A549 (cell line): Measurements from ENCODE around the gene OR56A3. TPM values are rescaled to one million over a fixed set of nuclear protein-coding genes. Genes with fewer than 3 reads are reported as not detected.

Experiments
- ATAC-seq, 2 experiments: fragments of 200-7000 bp in 1 of 2; fragments of >200 bp in 1 of 2; cut with Nextera tagmentation in 1 of 2; cut with Tn5 transposase in 1 of 2; 3 replicates each; pipeline versions ENCODE4 v1.8.0 to v1.9.1; 2018 to 2020; ENCODE audit warnings: mild to moderate bottlenecking in 1 of 2, moderate library complexity in 1 of 2
- CTCF ChIA-PET: fragments of 300-600 bp; sonication (Branson Sonifier 250); formaldehyde crosslinking; extraction: SDS; loops from one replicate; lab custom pipeline; 2021; ENCODE audit warnings: antibody characterized with exemption, inconsistent platforms; lab: Yijun Ruan, JAX
- POLR2A ChIA-PET: fragments of 350-600 bp; formaldehyde crosslinking; extraction: SDS; loops from one replicate; lab custom pipeline; 2021; ENCODE audit warnings: antibody characterized with exemption, inconsistent platforms; lab: Yijun Ruan, JAX
- DNase-seq, 2 experiments: peaks; one replicate each; pipeline versions ENCODE4 v3.0.0 to v3.0.0-alpha.2; 2011 to 2016; ENCODE audit warnings: low read depth in 1 of 2, low spot score in 1 of 2
- FAIRE-seq: peaks from 2 replicates; lab custom pipeline; 2011; peaks lifted over from hg19 to GRCh38; lab: Jason Lieb, UNC
- H3K27ac ChIP-seq, 2 experiments: fragments of >200 bp; sonication (Bioruptor Twin); formaldehyde crosslinking; 3 replicates each; pipeline ENCODE4 v1.5.1; 2016 to 2017
- H3K4me1 ChIP-seq: fragments of >200 bp; sonication (Bioruptor Twin); formaldehyde crosslinking; 3 replicates; pipeline ENCODE4 v1.6.1; 2016
- H3K4me2 ChIP-seq: fragments of >200 bp; sonication (Bioruptor Twin); formaldehyde crosslinking; 3 replicates; pipeline ENCODE4 v1.6.1; 2016
- H3K4me3 ChIP-seq: fragments of >200 bp; sonication (Bioruptor Twin); formaldehyde crosslinking; 3 replicates; pipeline ENCODE4 v1.5.1; 2016
- H3K9me3 ChIP-seq: fragments of >200 bp; sonication (Bioruptor Twin); formaldehyde crosslinking; 3 replicates; pipeline ENCODE4 v1.6.1; 2016
- BHLHE40 ChIP-seq: IDR thresholded peaks from 2 replicates; pipeline ENCODE4 v1.6.1; 2012; ENCODE audit warnings: low read depth, low read length, inconsistent platforms
- CBX2 ChIP-seq: fragments of 200-600 bp; sonication (generic); IDR thresholded peaks from 2 replicates; pipeline ENCODE4 v1.6.1; 2016; ENCODE audit warnings: low read depth, mild to moderate bottlenecking, borderline replicate concordance
- E2F6 ChIP-seq: IDR thresholded peaks from 2 replicates; pipeline ENCODE4 v1.6.1; 2012; ENCODE audit warnings: low read depth, borderline replicate concordance
- EHF ChIP-seq: fragments of 250-450 bp; sonication (Bioruptor Pico); IDR thresholded peaks from 2 replicates; pipeline ENCODE4 v1.5.0; 2020; ENCODE audit warnings: mild to moderate bottlenecking
- EHMT2 ChIP-seq: fragments of 200-600 bp; sonication (generic); IDR thresholded peaks from 2 replicates; pipeline ENCODE4 v1.6.1; 2016; ENCODE audit warnings: antibody characterized with exemption, low read depth, mild to moderate bottlenecking, moderate library complexity
- FOSB ChIP-seq: fragments of 250-450 bp; sonication (Bioruptor Pico); IDR thresholded peaks from 2 replicates; pipeline ENCODE4 v1.5.0; 2020; ENCODE audit warnings: mild to moderate bottlenecking, moderate library complexity
- FOSL2 ChIP-seq, 2 experiments: fragments of 450-650 bp in 1 of 2; fragments of >200 bp in 1 of 2; sonication (Bioruptor Twin) in 1 of 2; formaldehyde crosslinking; IDR thresholded peaks; 2 replicates each; pipeline versions ENCODE4 v1.5.0 to v1.6.1; 2016 to 2020; ENCODE audit warnings: mild to moderate bottlenecking in 1 of 2, moderate library complexity in 1 of 2
- FOXS1 ChIP-seq: fragments of 250-450 bp; sonication (Bioruptor Pico); IDR thresholded peaks from 2 replicates; pipeline ENCODE4 v1.5.0; 2020; ENCODE audit warnings: mild to moderate bottlenecking, moderate library complexity
- HEYL ChIP-seq: fragments of 250-450 bp; sonication (Bioruptor Pico); IDR thresholded peaks from 2 replicates; pipeline ENCODE4 v1.8.0; 2021; ENCODE audit warnings: mild to moderate bottlenecking, moderate library complexity
- HOXA7 ChIP-seq: fragments of 250-450 bp; sonication (Bioruptor Pico); IDR thresholded peaks from 2 replicates; pipeline ENCODE4 v1.5.0; 2020; ENCODE audit warnings: mild to moderate bottlenecking, moderate library complexity
- MAZ ChIP-seq: fragments of 150-350 bp; IDR thresholded peaks from 2 replicates; pipeline ENCODE4 v1.6.1; 2014; ENCODE audit warnings: antibody characterized with exemption, low read depth, low read length, borderline replicate concordance
- MYC ChIP-seq: IDR thresholded peaks from 2 replicates; pipeline ENCODE4 v1.6.1; 2012; ENCODE audit warnings: mild to moderate bottlenecking, inconsistent platforms, low read length, improper control_type of control experiment, borderline replicate concordance
- RCOR1 ChIP-seq: fragments of 150-350 bp; IDR thresholded peaks from 2 replicates; pipeline ENCODE4 v1.6.1; 2014; ENCODE audit warnings: antibody characterized with exemption, low read length, low read depth
- REST ChIP-seq: fragments of 200-600 bp; sonication (generic); IDR thresholded peaks from 2 replicates; pipeline ENCODE4 v1.6.1; 2016; ENCODE audit warnings: antibody characterized with exemption, mild to moderate bottlenecking, moderate library complexity
- RFX5 ChIP-seq: fragments of 450-650 bp; IDR thresholded peaks from 2 replicates; pipeline ENCODE4 v1.7.1; 2014; ENCODE audit warnings: antibody characterized with exemption, mild to moderate bottlenecking, moderate library complexity
- RNF2 ChIP-seq: fragments of 200-600 bp; sonication (generic); IDR thresholded peaks from 2 replicates; pipeline ENCODE4 v1.6.1; 2016; ENCODE audit warnings: low read depth, mild to moderate bottlenecking, antibody characterized with exemption, moderate library complexity, borderline replicate concordance
- SMC3 ChIP-seq: fragments of >200 bp; sonication (Bioruptor Twin); formaldehyde crosslinking; IDR thresholded peaks from 3 replicates; pipeline ENCODE4 v1.6.1; 2018; ENCODE audit warnings: inconsistent platforms
- SREBF2 ChIP-seq: fragments of 450-650 bp; IDR thresholded peaks from 2 replicates; pipeline ENCODE4 v1.6.1; 2014; ENCODE audit warnings: mild to moderate bottlenecking, moderate library complexity
- WGBS: methylation state at CpG from one replicate; pipeline ENCODE4 v1.1.6; 2017; ENCODE audit errors: missing lambda C conversion rate; 5-methylcytosine and 5-hydroxymethylcytosine counted together
- polyA plus RNA-seq, 4 experiments: library from polyadenylated mRNA; depleted of rRNA in 3 of 4; stranded (reverse); fragments of >200 nt; fragmentation: RNase III in 1 of 4; extraction: RNeasy Plus Mini Kit Qiagen cat#74134 plus additional on column Dnase treatment in 1 of 4; gene quantifications; 2 replicates in 3 of 4; 3 replicates in 1 of 4; pipeline ENCODE4 v1.2.3, GENCODE V29; 2011 to 2017
- TF ChIP-seq, protein P1 (sequence below): fragments of >200 bp; sonication (Bioruptor Twin); formaldehyde crosslinking; IDR thresholded peaks from 2 replicates; pipeline ENCODE4 v1.6.1; 2016
- TF ChIP-seq, protein P2 (sequence below): fragments of 250-450 bp; sonication (Bioruptor Pico); IDR thresholded peaks from 2 replicates; pipeline ENCODE4 v1.5.0; 2020; ENCODE audit warnings: low read depth, mild to moderate bottlenecking, moderate library complexity

Gene OR56A3
- polyA plus RNA-seq, 2 of the 4 experiments (the other 2 are of a cell fraction) = not detected

- TF ChIP-seq MYC (no peak), SMC3 (no peak), FOXS1 (CRISPR knock-in tag) (no peak)
- TF ChIP-seq, all 56 proteins: peak for 0
Measured at GRCh38 chr11:5989203-5989602, 47.2 kb downstream of the OR56A3 start (continued).

- ChIA-PET CTCF (interaction anchor here (0.6 to 4.8 kb wide), 7 partner anchors 13 to 522 kb away, joined by 3 to 19 read pairs (median 4); partner anchors contain the start of gene CAVIN3), POLR2A (no interaction called here)
- H3K9me3 ChIP-seq = no peaks in the 10 kb centered on the region
- WGBS = 0% methylated on average over 3 of the region's 3 CpGs
- TF ChIP-seq E2F6 = no peak
- TF ChIP-seq MAZ = no peak
- TF ChIP-seq FOSL2 (IDR thresholded peaks at IDR 0.05) = no peak
- TF ChIP-seq FOSL2 (CRISPR knock-in tag; IDR thresholded peaks at IDR 0.05) = no peak
- no peak for TF ChIP-seq HOXA7 (CRISPR knock-in tag)
- no peak for TF ChIP-seq HEYL (CRISPR knock-in tag)
- TF ChIP-seq SREBF2 = no peak
- TF ChIP-seq, protein P1, sequence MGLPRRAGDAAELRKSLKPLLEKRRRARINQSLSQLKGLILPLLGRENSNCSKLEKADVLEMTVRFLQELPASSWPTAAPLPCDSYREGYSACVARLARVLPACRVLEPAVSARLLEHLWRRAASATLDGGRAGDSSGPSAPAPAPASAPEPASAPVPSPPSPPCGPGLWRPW = no peak
- TF ChIP-seq CBX2 = no peak
- TF ChIP-seq EHMT2 = no peak
- TF ChIP-seq BHLHE40 = no peak
- TF ChIP-seq EHF (CRISPR knock-in tag) = no peak
- no peak for TF ChIP-seq RFX5
- TF ChIP-seq, protein P2, sequence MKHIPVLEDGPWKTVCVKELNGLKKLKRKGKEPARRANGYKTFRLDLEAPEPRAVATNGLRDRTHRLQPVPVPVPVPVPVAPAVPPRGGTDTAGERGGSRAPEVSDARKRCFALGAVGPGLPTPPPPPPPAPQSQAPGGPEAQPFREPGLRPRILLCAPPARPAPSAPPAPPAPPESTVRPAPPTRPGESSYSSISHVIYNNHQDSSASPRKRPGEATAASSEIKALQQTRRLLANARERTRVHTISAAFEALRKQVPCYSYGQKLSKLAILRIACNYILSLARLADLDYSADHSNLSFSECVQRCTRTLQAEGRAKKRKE (CRISPR knock-in tag) = no peak
- no peak for TF ChIP-seq FOSB (CRISPR knock-in tag)
- no peak for TF ChIP-seq RCOR1
- no peak for TF ChIP-seq REST
- TF ChIP-seq RNF2 = no peak
- DNase-seq = no peak
- no peak overlapping the region for H3K4me2 ChIP-seq
- no peak for ATAC-seq
- H3K27ac ChIP-seq = no peak overlapping the region
- FAIRE-seq = no peak
- H3K4me3 ChIP-seq = no peak overlapping the region
- no peaks in the 10 kb centered on the region for H3K4me1 ChIP-seq
Measured at GRCh38 chr11:5992150-5992549, 50.1 kb downstream of the OR56A3 start.
